Skin epidermis (tissue), 12 donors: Measurements from ENCODE around the gene ILDR1.

Experiments used
- H3K27ac ChIP-seq, 21 experiments: fragments of 200-600 bp; sonication (generic) in 11 of 21; one replicate each; pipeline ENCODE4 v1.5.0; 2020; ENCODE audit warnings: mild to moderate bottlenecking in 3 of 21, inconsistent platforms in 2 of 21, moderate library complexity in 2 of 21
- H3K4me3 ChIP-seq, 7 experiments: fragments of 200-600 bp; sonication (generic) in 2 of 7; one replicate each; pipeline ENCODE4 v1.5.0; 2020; ENCODE audit warnings: inconsistent platforms in 2 of 7, mild to moderate bottlenecking in 2 of 7, moderate library complexity in 1 of 7

Gene ILDR1

DNA sequence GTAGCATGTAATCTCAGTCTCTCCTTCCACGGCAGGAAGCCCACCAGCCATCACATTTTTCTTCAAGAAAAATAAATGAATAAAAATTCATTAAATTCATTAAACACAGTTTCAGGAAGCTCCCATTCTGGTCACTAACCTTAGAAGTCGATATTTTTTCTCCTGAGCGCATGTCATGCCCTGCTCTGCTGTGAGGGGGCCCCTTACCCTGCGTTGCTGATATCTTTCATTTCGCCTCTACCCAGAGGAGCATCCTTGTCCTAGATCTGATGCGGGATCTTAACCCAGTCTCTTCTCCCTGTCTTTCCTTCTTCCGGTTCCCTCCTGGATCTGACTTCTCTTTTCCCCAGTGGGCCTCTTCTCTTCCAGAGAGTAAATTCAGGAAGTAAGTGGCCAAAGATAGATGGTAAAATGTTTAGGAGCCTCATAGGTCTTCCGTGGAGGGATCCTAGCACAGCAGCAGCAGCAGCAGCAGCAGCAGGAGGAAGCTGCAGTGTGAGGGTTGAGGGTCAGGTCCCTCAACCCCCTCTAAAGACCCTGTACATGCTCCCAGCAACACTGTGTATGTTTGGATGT, 1.4 kb upstream of the ILDR1 start:
- no peak overlapping the region for H3K4me3 ChIP-seq
- no peak overlapping the region for H3K27ac ChIP-seq

DNA sequence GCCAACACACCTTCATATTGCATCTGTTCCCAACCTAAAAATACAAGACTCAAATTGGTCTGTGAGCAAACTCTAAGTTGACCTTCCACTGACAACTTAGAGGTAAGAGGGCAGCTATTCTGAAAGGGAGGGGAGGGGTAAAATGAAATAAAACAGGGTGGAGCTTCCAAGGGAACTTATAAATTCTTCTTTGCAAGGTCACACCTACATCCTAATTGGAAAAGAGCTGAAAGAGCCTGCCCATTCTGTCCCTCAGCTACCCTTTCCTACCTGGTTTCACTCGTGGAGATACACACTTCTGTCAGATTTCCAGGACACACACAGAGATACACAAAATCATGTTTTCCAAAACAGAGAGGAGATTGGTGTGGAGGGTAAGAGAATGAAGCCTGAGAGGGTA, 1.0 kb downstream of the ILDR1 start:
- Histone ChIP-seq H3K27ac (no peak overlapping the region), H3K4me3 (no peak overlapping the region)

DNA sequence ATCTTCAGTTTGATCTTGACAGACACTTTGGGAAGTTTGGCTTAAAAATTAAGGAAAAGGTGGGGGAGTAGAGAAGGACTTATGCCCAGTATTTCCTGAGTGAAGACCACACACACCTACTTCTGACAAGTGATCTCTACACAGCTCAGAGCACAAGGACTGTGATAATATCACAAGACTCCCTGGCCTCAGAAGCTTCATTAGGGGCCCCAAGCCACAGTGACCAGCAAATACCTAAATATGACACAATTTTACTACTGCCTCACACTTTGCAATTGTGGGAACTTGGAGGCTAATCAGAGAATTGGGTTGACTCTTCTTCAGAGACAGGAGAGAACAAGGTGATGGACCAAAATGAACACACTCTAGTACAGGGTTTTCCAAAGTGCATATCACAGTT, 2.6 kb downstream of the ILDR1 start:
- Histone ChIP-seq H3K27ac (no peak overlapping the region), H3K4me3 (no peak overlapping the region)

DNA sequence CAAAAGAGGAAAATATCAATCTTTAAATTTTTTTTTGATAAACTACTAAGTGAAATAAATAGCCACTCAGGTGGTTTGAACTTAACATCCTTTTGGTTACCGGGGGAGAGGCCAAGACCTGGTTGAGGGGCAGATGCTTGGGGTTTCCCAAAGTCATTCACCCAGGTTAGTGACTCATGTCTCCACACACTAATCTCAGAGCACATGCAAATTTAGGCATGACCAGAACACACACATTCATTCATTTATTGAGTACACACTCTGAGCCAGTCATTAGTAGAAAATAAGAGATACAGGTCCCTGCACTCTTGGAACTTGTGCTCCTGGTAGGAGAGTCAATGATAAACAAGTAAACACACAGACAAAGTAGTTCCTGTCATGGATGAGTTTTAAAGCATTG, 7.3 kb downstream of the ILDR1 start:
- H3K27ac ChIP-seq, result no peak overlapping the region
- H3K4me3 ChIP-seq, result no peak overlapping the region

DNA sequence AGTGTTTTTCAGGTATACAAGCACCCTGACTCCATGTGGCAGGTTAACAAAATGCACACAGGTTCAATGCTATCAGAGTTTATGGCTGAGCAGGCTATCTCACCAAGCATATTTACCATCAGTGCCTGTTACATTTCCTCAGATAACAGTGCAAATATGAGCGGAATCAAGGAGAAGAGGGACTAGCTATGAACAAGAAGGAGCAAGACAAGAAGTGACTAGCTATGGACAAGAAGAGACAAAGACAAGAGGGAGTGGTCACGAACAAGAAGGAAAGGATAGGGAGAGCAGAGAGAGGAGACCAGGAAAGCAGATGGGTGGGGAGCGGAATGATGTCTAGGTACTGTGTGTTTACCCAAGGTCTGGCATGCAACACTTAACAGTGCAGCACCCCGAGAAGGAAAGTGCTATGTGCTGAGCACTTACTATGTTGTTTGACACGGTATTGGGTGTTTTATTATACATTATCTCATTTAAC, 8.6 kb downstream of the ILDR1 start:
- no peak overlapping the region for H3K27ac ChIP-seq
- H3K4me3 ChIP-seq, result no peak overlapping the region

DNA sequence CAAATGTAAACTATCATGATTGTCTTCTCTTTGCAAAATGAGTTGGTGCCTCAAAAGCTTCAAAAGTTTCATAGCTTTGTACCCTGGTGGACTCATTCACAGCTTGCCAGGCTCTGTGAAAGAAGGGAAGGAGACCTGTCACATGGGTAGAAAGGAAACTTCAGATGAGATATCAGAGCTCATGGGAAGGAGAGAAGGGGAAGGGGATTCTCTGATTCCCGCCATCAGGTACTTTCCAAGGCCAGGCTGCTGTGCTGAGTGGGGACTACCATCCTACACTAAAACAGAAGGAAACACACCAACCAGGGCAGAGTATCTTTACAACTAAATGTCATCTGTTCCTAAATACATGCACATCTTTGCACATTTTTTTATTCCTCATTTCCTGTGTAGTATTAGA, 9.2 kb downstream of the ILDR1 start:
- Histone ChIP-seq H3K27ac (no peak overlapping the region), H3K4me3 (no peak overlapping the region)

DNA sequence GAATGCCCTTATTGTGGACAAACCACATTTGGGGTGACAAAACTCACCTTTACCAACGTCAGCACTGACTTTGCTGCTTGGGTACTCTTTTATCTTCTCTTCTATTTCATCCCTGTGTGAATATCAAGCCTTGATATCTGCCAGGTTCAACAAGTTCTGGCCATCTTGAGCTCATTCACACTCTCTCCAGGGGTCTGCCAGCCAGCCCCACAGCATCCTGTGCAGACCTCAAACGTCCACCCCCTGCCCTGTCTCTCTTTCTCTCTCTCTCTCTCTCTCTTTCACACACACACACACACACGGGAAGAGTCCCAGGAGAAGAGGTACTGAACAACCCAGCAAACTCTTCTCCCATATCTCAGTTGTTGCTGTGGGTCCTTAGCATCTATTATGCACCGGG, 10.7 kb downstream of the ILDR1 start:
- Histone ChIP-seq H3K4me3 (no peak overlapping the region), H3K27ac (no peak overlapping the region)

DNA sequence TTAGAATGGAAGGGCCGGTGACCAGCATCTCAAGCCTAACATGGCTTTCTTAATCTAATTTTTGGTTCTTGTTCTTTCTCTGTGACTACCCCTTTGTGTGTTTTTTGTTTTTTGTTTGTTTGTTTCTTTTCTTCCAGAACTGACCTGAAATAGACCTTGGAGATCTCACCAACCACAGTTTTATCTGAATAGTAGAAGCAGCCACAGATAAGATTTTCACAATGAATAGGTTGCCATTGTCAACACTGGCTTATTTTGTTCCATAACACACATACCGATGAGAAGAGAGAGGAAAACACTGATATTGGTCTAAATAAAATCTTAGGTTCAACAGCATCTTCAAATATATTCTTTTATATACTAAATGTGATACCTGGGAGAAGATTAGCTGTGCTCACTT, 11.5 kb downstream of the ILDR1 start:
- Histone ChIP-seq H3K4me3 (no peak overlapping the region), H3K27ac (no peak overlapping the region)

DNA sequence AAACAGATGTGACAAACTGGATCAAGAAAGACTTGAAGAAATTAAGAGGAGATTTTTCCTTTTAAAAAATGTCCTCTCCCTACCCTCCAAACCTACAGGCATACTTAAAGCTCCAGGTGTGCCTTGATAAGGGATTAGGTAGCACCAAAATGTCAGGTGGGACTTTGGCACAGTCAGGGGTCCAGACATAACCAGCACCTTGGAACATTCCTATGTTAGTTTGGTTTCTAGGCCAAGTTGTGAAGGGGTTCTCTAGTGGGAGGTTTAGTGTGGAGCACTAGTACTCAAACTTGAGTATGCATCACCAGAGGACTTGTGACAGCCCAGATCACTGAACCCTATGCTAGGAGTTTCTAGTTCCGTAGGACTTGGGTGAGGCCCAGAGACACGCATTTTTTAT, 13.9 kb downstream of the ILDR1 start:
- Histone ChIP-seq H3K4me3 (no peak overlapping the region), H3K27ac (no peak overlapping the region)

DNA sequence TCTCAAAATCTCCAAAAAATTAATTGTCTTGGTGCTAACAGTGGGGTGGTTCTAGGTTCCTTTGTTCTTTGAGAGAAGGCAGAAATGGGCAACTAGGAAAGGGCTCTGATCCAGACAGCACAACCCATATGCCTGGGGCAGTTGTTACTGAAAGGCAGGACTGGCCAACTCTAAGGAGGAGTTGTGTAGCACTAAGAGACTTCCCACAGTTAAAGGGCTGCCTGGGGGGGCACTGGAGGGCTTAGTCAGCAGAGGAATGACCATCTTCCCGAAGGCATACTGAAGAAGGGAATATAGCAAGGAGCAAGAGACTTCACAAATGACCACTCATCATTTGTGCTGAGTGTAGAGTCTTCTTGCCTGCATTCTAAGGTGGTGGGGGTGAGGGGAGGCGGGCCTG, 15.8 kb downstream of the ILDR1 start:
- H3K4me3 ChIP-seq, result no peak overlapping the region
- H3K27ac ChIP-seq, result no peak overlapping the region

DNA sequence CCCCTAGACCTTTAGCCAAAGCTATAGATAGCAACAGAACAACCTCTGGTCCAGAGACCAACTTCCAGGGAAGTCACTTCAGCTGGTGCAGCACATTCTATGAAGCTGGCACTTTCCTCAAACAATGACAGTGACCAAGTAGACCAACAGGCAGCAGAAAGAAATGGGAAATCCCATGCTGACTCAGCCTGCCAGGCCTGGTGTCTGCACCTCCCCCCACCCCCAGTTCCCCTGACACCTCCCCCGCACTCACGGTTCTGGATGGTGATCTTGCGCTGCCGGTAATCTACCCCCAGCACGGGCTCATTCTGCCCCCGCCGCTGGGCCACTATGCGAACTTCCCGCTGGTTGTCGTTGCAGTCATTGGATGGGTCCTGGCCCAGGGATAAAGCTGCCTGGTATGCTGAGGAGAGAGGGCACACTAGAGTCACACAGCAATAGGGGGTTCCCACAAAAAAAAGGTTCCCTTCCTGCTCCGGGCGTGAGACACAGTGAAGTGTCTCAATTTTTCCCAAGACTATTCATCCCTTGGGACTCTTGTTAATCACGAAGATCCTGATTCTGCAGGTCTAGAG, 17.0 kb downstream of the ILDR1 start:
- no peak overlapping the region for H3K27ac ChIP-seq
- H3K4me3 ChIP-seq, result no peak overlapping the region

DNA sequence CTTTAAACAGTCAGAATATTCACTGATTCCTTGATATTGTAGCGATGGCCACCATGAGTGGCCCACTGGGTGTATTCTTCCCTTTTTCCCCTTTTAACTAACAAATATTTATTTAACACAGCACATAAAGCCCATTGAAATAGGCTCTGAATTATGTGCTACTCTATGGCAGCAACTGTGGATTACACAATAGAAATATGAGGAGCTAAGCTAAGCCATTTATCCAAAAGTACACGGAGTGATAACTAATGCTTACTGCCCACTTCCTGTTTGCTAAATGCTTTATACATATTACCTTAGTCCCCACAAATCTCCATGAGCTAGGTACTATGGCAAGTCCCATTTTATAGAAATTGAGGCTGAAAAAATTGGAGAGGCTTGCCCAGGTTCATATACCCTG, 17.9 kb downstream of the ILDR1 start:
- H3K27ac ChIP-seq, result no peak overlapping the region
- H3K4me3 ChIP-seq, result no peak overlapping the region

DNA sequence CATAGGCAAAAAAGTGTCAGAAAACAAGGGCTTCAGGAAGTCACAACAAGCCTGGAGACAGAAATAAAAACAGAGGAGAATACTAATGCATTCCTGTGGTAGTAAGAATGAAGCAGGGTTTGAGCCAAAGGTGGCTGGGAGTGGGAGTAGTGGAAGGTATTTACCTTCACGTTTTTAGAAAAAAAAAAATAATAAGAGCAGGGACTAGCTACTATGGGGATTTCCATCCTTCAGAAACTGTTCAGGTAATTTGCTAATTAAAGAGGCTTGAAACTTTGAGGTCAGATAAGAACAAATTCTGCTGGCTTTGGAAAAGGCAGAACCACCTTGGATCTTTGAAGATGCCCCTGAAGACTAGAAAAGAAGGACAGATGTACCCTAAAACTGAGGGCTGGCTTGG, 18.4 kb downstream of the ILDR1 start:
- H3K27ac ChIP-seq, result peak overlapping the region in 1 of 21 experiments; percentile 19
- H3K4me3 ChIP-seq, result no peak overlapping the region

DNA sequence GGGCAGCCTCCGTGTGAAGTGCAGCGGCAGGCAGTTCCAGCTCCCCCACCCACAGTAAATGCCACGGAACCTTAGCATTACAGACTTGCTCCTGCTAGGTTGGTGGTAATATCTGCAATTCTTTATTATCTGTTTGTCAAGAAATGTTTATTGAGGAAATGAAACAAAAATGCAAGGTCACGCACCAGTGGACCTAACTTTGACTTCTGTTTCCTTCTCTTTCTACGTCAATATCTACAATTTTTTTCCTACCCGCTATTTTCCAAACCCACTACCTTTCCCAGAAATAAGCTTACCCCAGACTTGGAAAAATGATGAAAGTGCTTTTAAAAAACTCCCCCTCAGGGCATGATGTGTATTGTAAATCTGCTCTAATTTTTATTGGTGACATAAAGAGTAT, 18.9 kb downstream of the ILDR1 start:
- H3K27ac ChIP-seq, result peak overlapping the region in 1 of 21 experiments; percentile 19
- H3K4me3 ChIP-seq, result no peak overlapping the region

DNA sequence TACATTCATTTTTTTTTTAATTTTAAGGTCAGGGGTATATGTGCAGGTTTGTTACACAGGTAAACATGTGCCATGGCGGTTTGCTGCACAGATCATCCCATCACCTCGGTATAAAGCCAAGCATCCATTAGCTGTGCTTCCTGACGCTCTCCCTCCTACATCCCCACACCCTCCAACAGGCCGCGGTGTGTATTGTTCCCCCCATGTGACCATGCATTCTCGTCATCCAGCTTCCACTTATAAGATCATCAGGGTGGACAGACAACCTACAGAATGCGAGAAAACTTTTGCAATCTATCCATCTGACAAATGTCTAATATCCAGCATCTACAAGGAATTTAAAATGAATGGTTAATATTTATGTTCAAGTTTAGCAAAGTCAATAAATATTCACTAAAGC, 19.4 kb downstream of the ILDR1 start:
- Histone ChIP-seq H3K27ac (no peak overlapping the region), H3K4me3 (no peak overlapping the region)

DNA sequence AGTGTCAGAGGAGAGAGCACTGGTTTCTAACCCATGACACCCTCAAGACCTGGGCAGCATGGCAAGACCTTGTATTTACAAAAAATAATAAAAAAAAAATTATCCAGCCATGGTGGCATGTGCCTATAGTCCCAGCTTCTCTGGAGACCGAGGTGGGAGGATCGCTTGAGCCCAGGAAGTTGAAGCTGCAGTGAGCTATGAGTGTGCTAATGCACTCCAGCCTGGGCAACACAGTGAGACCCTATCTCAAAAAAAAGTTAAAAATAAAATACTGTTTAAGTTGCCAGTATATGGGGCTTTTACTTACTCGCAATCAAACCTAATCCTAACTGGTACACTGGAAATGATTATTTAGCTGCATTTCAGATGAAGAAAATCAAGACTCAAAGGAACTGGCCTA, 20.2 kb downstream of the ILDR1 start:
- no peak overlapping the region for H3K27ac ChIP-seq
- no peak overlapping the region for H3K4me3 ChIP-seq

DNA sequence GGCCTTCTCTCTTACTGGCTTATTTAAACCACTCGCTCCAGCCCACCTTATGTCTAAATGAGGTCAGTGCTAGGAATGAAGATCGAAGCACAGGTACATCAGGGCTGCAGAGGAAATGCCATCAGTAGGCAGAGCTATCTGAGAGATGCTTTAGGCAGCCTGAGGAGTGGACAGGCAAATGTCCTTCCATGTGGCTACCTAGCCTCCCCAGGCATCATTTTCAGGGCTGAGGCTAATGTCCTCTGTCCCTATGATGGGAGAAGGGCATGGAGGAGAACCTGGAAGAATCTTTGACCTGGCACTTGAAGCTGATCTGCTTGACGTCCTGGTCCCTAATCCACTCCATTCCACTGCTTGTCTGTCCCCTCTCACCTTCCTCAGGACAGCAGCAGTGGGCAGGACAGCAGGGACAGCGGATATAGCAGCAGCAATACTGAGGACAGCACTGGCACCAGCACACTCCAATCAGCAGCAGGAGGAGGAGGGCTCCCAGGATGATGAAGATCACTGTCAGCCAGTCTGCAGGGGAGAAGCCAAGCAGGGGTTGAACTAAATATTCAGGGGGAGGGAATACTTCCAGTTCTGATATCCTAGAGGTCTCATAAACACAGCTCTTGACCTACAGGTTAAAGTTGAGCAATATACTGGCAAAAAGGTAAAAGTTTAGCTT, 21.0 kb downstream of the ILDR1 start:
- H3K4me3 ChIP-seq, result no peak overlapping the region
- no peak overlapping the region for H3K27ac ChIP-seq

DNA sequence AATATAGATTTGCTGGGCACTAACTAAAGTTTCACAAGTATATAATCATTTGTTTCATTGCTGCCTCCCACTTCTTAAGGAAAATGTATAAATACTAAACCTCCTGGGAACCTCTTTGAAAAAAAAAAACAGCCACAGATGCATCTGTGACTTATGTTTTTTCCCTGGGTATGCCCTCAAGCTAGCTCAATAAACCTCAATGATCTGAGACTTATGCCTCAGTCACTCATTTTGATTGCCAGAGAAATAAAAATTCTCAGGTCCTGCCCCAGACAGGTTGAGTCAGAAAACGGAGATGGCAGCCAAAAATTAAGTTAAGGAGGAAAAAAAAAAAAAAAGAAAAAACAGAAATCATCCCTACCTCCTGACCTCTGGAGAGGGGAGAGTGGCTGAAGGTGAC, 22.1 kb downstream of the ILDR1 start:
- no peak overlapping the region for H3K27ac ChIP-seq
- H3K4me3 ChIP-seq, result no peak overlapping the region

DNA sequence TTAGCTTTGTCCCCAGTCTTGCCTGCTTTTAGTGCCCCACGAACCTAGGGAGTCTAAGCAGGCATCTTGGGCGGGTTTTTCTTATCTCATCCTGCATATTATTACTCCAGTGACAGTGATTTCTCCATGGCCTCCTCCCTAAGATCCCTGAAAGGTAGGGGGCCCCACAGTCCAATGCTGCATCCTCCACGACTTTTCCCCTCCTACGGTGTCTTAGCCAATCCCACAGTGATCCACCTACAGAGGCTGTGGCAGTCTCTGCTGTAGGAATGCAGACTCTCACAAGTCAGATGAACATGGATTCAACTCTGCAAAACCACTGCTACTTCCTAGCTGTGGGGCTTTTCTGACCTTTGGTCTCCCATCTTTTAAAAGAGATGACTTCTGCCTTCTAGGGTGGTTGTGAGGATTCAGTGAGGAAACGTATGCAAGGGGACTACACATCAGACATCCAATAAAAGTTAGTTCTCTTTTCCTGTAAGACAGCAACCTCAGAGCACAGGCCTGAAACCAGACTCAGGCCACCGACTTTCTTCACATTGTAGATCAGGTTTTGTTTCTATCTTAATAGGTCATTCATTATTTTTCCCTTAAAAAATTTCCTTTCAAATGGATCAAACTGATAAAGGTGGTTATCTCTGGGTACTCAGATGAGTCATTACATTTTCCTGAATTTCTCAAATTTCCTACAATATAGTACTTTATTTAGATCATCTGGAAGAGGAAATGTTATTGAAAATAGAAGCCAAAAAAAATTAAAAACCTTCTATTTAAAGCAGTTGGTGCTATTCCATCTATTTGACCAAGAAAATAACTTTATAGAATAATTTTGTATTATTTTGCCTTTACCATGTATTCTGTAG, 23.2 kb downstream of the ILDR1 start:
- H3K27ac ChIP-seq, result peak overlapping the region in 3 of 21 experiments; percentile 5 to 58 (median 5)
- no peak overlapping the region for H3K4me3 ChIP-seq

DNA sequence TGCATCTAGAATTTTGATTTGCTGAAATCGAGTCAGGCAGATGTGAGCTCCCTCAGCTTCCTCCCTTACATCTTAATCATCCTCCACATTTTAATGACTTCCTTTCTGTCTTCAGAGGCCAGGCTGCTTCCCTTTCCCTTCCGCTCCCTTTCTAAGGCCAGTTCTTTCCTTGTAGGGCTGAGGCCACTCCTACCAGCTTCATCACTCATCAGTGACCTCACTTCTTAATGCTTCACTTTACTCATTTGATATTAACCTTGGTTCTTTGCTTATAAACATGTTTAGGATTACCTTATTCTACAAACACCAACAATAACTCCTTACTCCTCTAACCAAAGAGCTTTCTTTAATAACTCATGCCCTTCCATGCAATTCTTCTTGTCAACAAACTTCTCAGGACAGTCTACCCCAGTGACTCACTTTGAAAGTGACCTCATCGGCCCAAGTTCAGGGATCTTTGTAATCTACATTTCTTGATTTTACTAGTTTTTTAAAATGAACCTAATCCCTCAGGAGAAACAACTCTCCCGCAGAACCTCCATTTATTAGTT, 23.9 kb downstream of the ILDR1 start:
- H3K27ac ChIP-seq, result peak overlapping the region in 2 of 21 experiments; percentile 5 to 58

More for the DNA sequence above, 23.9 kb downstream of the ILDR1 start:
- no peak overlapping the region for H3K4me3 ChIP-seq
